Activated CD4-positive, CD25-positive, alpha-beta regulatory T cell (primary cell): Measurements from ENCODE around the gene PBX1.

Experiments
- DNase-seq, 4 experiments: peaks; one replicate each; lab custom pipeline; 2025; lab: John Stamatoyannopoulos, UW

The PBX1 gene

GRCh38 chr1:164563721-164564360, 4.9 kb downstream of the PBX1 start:
- DNase-seq = no peak

GRCh38 chr1:164564378-164564777, 5.4 kb downstream of the PBX1 start:
- no peak for DNase-seq

- DNase-seq = no peak
These were observed 6.4 kb downstream of the PBX1 start for GRCh38 chr1:164565357-164565756.

- no peak for DNase-seq
These were observed 8.8 kb downstream of the PBX1 start for GRCh38 chr1:164567774-164568173.

GRCh38 chr1:164569241-164569640, 10.3 kb downstream of the PBX1 start:
- DNase-seq = no peak

- DNase-seq = no peak
These were observed 10.9 kb downstream of the PBX1 start for GRCh38 chr1:164569866-164570265.

GRCh38 chr1:164571333-164571732, 12.3 kb downstream of the PBX1 start:
- DNase-seq = no peak

GRCh38 chr1:164575356-164575886, 16.4 kb downstream of the PBX1 start:
- no peak for DNase-seq

- DNase-seq = no peak
These were observed 17.6 kb downstream of the PBX1 start for GRCh38 chr1:164576291-164577271.

GRCh38 chr1:164577291-164577690, 18.3 kb downstream of the PBX1 start:
- DNase-seq = no peak

- no peak for DNase-seq
These were observed 19.7 kb downstream of the PBX1 start for GRCh38 chr1:164578479-164579200.

GRCh38 chr1:164579381-164579780, 20.4 kb downstream of the PBX1 start:
- DNase-seq = no peak

GRCh38 chr1:164581762-164582161, 22.8 kb downstream of the PBX1 start:
- DNase-seq = no peak

- DNase-seq = no peak
These were observed 24.2 kb downstream of the PBX1 start for GRCh38 chr1:164583196-164583595.

- DNase-seq = no peak
These were observed 25.0 kb downstream of the PBX1 start for GRCh38 chr1:164583835-164584539.

- DNase-seq = no peak
These were observed 27.6 kb downstream of the PBX1 start for GRCh38 chr1:164586591-164586990.

GRCh38 chr1:164587617-164588501, 28.9 kb downstream of the PBX1 start:
- DNase-seq = no peak

- no peak for DNase-seq
These were observed 29.7 kb downstream of the PBX1 start for GRCh38 chr1:164588516-164589341.

- no peak for DNase-seq
These were observed 30.4 kb downstream of the PBX1 start for GRCh38 chr1:164589408-164589807.
